ENCODE results near the gene LRRK2.
"Not testable (repeated sequence)": the region's sequence is repeated elsewhere in the genome, so short reads cannot be mapped to it uniquely, and the experiment has no call there.

The LRRK2 gene

DNA sequence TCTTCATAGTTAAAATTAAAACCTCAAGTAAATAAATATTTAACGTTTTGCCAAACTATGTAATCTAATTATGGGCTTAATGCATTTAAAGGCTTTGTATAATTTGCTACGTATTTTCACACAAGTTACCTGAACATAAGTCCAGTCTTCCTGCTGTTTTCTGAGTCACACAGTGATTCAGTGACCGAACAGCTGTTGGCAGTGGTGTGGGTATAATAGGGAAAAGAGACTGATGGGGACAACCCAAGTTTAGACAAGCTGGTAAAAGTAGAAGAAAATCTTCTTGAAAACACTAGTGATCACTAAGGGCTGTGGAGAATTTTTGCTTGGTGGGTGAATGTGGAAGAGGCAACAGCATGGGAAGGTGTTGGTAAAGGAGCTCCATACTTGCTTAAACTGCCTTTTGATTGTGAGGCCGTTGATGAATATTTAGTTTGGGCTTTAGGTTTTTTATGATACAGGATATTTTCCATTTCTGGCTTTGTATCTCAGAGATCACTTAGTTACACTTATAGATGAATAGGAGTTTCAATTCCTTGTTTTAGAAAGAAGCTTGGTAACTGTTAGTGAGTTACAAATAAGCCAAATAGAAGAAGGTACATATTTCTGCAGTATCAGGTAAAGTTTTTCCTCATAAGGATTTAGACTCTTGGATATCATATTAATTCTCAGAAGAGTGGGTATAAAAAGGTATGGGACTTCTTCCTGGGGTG lies 23.9 kb downstream of the LRRK2 start:
- Histone ChIP-seq H3K27ac (ENCODE audit: low read depth, low read length) (no peak overlapping the region), H3K36me3 (ENCODE audit: control insufficient read depth, insufficient read depth, low read length) (no peaks in the 10 kb centered on the region), H3K27me3 (ENCODE audit: control insufficient read depth, insufficient read depth, low read length) (no peaks in the 10 kb centered on the region), H3K4me1 (ENCODE audit: control insufficient read depth, insufficient read depth, low read length) (no peaks in the 10 kb centered on the region), H3K9ac (ENCODE audit: low read length) (no peak overlapping the region), H3K4me3 (ENCODE audit: low read depth, low read length) (no peak overlapping the region), H3K9me3 (ENCODE audit: control insufficient read depth, insufficient read depth, low read depth, low read length) (no peaks in the 10 kb centered on the region)

DNA sequence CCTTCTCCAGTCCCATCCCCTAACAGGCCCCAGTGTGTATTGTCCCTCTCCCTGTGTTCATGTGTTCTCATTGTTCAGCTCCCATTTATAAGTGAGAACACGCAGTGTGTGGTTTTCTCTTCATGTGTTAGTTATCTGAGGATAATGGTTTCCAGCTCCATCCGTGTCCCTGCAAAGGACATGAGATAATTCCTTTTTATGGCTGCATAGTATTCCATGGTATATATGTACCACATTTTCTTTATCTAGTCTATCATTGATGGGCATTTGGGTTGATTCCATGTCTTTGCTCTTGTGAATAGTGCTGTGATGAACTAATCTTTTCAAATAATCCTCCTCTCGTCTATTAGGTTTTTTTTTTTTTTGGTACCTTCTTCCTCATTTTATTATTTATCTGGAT lies 25.9 kb downstream of the LRRK2 start:
- not testable (repeated sequence) for H3K36me3 ChIP-seq (ENCODE audit: control insufficient read depth, insufficient read depth, low read length); H3K9ac ChIP-seq (ENCODE audit: low read length); H3K9me3 ChIP-seq (ENCODE audit: control insufficient read depth, insufficient read depth, low read depth, low read length); H3K27me3 ChIP-seq (ENCODE audit: control insufficient read depth, insufficient read depth, low read length); H3K4me3 ChIP-seq (ENCODE audit: low read depth, low read length); H3K4me1 ChIP-seq (ENCODE audit: control insufficient read depth, insufficient read depth, low read length); H3K27ac ChIP-seq (ENCODE audit: low read depth, low read length)

DNA sequence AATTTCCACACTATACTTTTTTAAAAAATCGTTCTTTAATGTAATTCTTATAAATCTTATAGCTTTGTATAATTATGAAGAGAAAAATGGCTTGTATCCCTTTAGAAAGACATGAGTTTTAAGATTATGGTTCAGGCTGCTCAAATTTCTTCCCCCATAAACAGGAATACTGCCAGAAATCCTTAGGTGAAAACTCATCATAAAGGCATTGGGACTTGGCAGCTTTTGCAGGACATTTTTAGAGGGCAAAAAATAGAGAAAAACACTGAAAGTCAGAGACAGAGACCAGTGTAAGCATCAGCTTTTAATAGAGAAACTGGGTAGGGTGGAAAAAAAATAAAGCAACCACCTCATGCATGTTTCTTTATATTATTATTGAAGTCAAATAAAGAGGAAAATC lies 29.1 kb downstream of the LRRK2 start:
- Histone ChIP-seq H3K4me3 (ENCODE audit: low read depth, low read length) (no peak overlapping the region), H3K4me1 (ENCODE audit: control insufficient read depth, insufficient read depth, low read length) (no peaks in the 10 kb centered on the region), H3K36me3 (ENCODE audit: control insufficient read depth, insufficient read depth, low read length) (no peaks in the 10 kb centered on the region), H3K27me3 (ENCODE audit: control insufficient read depth, insufficient read depth, low read length) (no peaks in the 10 kb centered on the region), H3K9ac (ENCODE audit: low read length) (no peak overlapping the region), H3K27ac (ENCODE audit: low read depth, low read length) (no peak overlapping the region), H3K9me3 (ENCODE audit: control insufficient read depth, insufficient read depth, low read depth, low read length) (no peaks in the 10 kb centered on the region)

GRCh38 chr12:40254455-40255085 lies 29.8 kb downstream of the LRRK2 start:
- Histone ChIP-seq H3K36me3 (ENCODE audit: control insufficient read depth, insufficient read depth, low read length) (no peaks in the 10 kb centered on the region), H3K27ac (ENCODE audit: low read depth, low read length) (no peak overlapping the region), H3K9me3 (ENCODE audit: control insufficient read depth, insufficient read depth, low read depth, low read length) (no peaks in the 10 kb centered on the region), H3K4me3 (ENCODE audit: low read depth, low read length) (no peak overlapping the region), H3K27me3 (ENCODE audit: control insufficient read depth, insufficient read depth, low read length) (no peaks in the 10 kb centered on the region), H3K9ac (ENCODE audit: low read length) (no peak overlapping the region), H3K4me1 (ENCODE audit: control insufficient read depth, insufficient read depth, low read length) (no peaks in the 10 kb centered on the region)

DNA sequence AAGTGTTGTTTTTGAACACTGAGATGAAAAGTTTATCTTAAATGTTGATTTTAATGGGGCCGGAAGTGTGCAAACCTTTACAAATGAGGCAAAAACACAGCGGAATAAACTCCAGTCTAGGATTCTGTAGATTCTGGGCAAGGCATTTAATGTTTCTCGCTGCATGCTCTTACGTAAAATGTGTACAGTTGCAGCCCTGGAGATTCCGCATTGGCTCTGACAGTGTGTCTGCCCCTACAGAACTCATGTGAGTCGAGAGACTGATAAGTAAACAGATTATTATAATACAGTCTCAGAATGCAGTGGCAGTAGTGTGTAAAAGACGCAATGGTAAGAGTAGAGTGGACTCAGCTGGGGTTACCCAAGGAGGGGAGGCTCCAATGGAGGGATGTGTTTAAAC lies 33.6 kb downstream of the LRRK2 start:
- H3K4me3 ChIP-seq (ENCODE audit: low read depth, low read length) = no peak overlapping the region
- no peaks in the 10 kb centered on the region for H3K36me3 ChIP-seq (ENCODE audit: control insufficient read depth, insufficient read depth, low read length)
- H3K27ac ChIP-seq (ENCODE audit: low read depth, low read length) = no peak overlapping the region
- no peaks in the 10 kb centered on the region for H3K4me1 ChIP-seq (ENCODE audit: control insufficient read depth, insufficient read depth, low read length)
- no peaks in the 10 kb centered on the region for H3K9me3 ChIP-seq (ENCODE audit: control insufficient read depth, insufficient read depth, low read depth, low read length)
- no peak overlapping the region for H3K9ac ChIP-seq (ENCODE audit: low read length)
- H3K27me3 ChIP-seq (ENCODE audit: control insufficient read depth, insufficient read depth, low read length) = no peaks in the 10 kb centered on the region

DNA sequence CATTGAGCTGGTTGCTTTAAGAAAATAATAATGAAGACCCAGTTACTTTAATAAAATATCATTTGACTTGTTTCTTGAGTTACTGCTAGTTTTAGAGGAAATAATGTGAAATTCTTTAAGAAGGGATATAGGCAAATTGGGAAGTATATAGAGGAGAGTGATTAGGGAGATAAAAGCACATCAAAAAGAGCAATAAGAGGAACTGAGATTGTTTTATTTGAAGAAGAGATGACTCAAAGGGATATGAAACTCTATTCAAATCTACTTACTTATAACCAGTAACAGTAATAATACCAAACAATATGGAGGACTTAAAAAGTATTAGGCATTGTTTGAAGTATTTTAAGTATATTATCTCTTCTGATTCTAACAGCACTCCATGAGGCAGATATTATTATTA lies 37.1 kb downstream of the LRRK2 start:
- no peak overlapping the region for H3K4me3 ChIP-seq (ENCODE audit: low read depth, low read length)
- no peaks in the 10 kb centered on the region for H3K27me3 ChIP-seq (ENCODE audit: control insufficient read depth, insufficient read depth, low read length)
- no peaks in the 10 kb centered on the region for H3K9me3 ChIP-seq (ENCODE audit: control insufficient read depth, insufficient read depth, low read depth, low read length)
- H3K9ac ChIP-seq (ENCODE audit: low read length) = no peak overlapping the region
- H3K36me3 ChIP-seq (ENCODE audit: control insufficient read depth, insufficient read depth, low read length) = no peaks in the 10 kb centered on the region
- no peak overlapping the region for H3K27ac ChIP-seq (ENCODE audit: low read depth, low read length)
- H3K4me1 ChIP-seq (ENCODE audit: control insufficient read depth, insufficient read depth, low read length) = no peaks in the 10 kb centered on the region

GRCh38 chr12:40262657-40263056 lies 37.9 kb downstream of the LRRK2 start:
- Histone ChIP-seq H3K27ac (ENCODE audit: low read depth, low read length) (no peak overlapping the region), H3K27me3 (ENCODE audit: control insufficient read depth, insufficient read depth, low read length) (no peaks in the 10 kb centered on the region), H3K4me3 (ENCODE audit: low read depth, low read length) (no peak overlapping the region), H3K9me3 (ENCODE audit: control insufficient read depth, insufficient read depth, low read depth, low read length) (no peaks in the 10 kb centered on the region), H3K36me3 (ENCODE audit: control insufficient read depth, insufficient read depth, low read length) (no peaks in the 10 kb centered on the region), H3K4me1 (ENCODE audit: control insufficient read depth, insufficient read depth, low read length) (no peaks in the 10 kb centered on the region), H3K9ac (ENCODE audit: low read length) (no peak overlapping the region)

- Histone ChIP-seq H3K4me3 (ENCODE audit: low read depth, low read length) (no peak overlapping the region), H3K27ac (ENCODE audit: low read depth, low read length) (no peak overlapping the region), H3K4me1 (ENCODE audit: control insufficient read depth, insufficient read depth, low read length) (no peaks in the 10 kb centered on the region), H3K9ac (ENCODE audit: low read length) (no peak overlapping the region), H3K9me3 (ENCODE audit: control insufficient read depth, insufficient read depth, low read depth, low read length) (no peaks in the 10 kb centered on the region), H3K27me3 (ENCODE audit: control insufficient read depth, insufficient read depth, low read length) (no peaks in the 10 kb centered on the region), H3K36me3 (ENCODE audit: control insufficient read depth, insufficient read depth, low read length) (no peaks in the 10 kb centered on the region)
Measured at GRCh38 chr12:40263616-40264409, 39.0 kb downstream of the LRRK2 start.

DNA sequence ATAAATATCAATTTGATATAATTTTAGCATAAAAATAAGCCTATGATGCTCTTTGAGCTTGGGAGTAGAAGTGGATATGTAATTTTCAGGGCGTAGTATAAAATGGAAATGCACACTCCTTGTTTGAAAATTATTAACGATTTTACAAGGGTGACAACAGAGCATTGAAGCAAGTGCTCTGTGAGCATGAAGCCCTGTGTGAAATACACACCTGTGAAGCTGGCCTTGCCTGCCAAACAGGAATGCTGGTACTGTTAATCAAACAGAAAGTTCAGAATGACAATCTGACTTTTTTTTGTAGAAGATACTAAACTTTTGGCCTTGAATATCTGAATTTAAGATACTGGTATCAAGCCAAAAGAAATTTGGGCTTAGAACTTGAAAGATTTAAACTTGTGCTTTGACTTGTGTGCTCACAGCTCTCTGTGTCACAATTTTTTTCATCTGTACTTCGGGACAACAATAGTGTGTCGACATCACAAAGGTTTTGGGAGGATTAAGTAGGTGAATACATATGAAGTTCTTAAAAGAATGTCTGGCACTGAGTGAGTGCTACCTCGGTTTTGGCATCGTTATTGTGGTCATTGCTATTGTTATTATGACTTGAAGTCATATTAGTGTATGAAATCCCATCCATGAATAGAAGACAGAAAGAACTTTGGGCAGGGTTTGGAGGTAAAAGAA lies 47.3 kb downstream of the LRRK2 start:
- Histone ChIP-seq H3K4me1 (ENCODE audit: control insufficient read depth, insufficient read depth, low read length) (no peaks in the 10 kb centered on the region), H3K9me3 (ENCODE audit: control insufficient read depth, insufficient read depth, low read depth, low read length) (no peaks in the 10 kb centered on the region), H3K9ac (ENCODE audit: low read length) (no peak overlapping the region), H3K27ac (ENCODE audit: low read depth, low read length) (no peak overlapping the region), H3K36me3 (ENCODE audit: control insufficient read depth, insufficient read depth, low read length) (no peaks in the 10 kb centered on the region), H3K27me3 (ENCODE audit: control insufficient read depth, insufficient read depth, low read length) (no peaks in the 10 kb centered on the region), H3K4me3 (ENCODE audit: low read depth, low read length) (no peak overlapping the region)

DNA sequence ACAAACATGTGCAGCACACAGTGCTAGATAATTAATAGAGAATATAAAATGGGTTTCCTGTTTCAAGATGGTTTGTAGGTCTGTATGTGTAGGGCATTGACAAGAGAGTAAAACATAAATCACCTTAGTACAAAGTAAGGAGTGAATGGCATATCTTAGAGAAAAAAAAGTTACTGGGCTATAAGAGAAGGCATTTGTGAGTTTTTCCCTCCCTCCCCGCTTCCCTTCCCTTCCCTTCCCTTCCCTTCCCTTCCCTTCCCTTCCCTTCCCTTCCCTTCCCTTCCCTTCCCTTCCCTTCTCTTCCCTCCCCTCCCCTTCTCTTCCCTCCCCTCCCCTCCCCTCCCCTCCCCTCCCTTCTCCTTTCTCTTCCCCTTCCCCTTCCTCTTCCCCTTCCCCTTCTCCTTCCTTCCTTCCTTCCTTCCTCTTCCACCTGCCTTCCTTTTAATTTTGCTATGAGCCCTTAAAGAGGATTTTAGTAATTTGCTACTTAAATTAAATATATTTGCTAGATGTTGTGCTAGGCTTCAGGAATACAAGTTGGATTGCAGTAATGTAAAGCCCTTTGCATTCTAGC lies 57.1 kb downstream of the LRRK2 start:
- Histone ChIP-seq H3K27ac (ENCODE audit: low read depth, low read length) (no peak overlapping the region), H3K4me3 (ENCODE audit: low read depth, low read length) (no peak overlapping the region), H3K4me1 (ENCODE audit: control insufficient read depth, insufficient read depth, low read length) (no peaks in the 10 kb centered on the region)

More for the DNA sequence above, 57.1 kb downstream of the LRRK2 start:
- Histone ChIP-seq H3K27me3 (ENCODE audit: control insufficient read depth, insufficient read depth, low read length) (no peaks in the 10 kb centered on the region), H3K9me3 (ENCODE audit: control insufficient read depth, insufficient read depth, low read depth, low read length) (no peaks in the 10 kb centered on the region), H3K36me3 (ENCODE audit: control insufficient read depth, insufficient read depth, low read length) (no peaks in the 10 kb centered on the region), H3K9ac (ENCODE audit: low read length) (no peak overlapping the region)
